Measurements from ENCODE around the gene MFSD8.
"Not testable (repeated sequence)": the region's sequence is repeated elsewhere in the genome, so short reads cannot be mapped to it uniquely, and the experiment has no call there.

The MFSD8 gene

GRCh38 chr4:127959794-127960193, 5.2 kb downstream of the MFSD8 start:
- DNase-seq, result no peak
- no peak for TF ChIP-seq EZH2 (optimal IDR thresholded peaks at IDR 0.05; ENCODE audit: low read depth, low read length)
- TF ChIP-seq EZH2phosphoT487 (IDR thresholded peaks at IDR 0.05; ENCODE audit: low read length), result no peak
- TF ChIP-seq, protein P1, sequence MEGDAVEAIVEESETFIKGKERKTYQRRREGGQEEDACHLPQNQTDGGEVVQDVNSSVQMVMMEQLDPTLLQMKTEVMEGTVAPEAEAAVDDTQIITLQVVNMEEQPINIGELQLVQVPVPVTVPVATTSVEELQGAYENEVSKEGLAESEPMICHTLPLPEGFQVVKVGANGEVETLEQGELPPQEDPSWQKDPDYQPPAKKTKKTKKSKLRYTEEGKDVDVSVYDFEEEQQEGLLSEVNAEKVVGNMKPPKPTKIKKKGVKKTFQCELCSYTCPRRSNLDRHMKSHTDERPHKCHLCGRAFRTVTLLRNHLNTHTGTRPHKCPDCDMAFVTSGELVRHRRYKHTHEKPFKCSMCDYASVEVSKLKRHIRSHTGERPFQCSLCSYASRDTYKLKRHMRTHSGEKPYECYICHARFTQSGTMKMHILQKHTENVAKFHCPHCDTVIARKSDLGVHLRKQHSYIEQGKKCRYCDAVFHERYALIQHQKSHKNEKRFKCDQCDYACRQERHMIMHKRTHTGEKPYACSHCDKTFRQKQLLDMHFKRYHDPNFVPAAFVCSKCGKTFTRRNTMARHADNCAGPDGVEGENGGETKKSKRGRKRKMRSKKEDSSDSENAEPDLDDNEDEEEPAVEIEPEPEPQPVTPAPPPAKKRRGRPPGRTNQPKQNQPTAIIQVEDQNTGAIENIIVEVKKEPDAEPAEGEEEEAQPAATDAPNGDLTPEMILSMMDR (IDR thresholded peaks at IDR 0.05; ENCODE audit: low read length), result no peak
- Histone ChIP-seq H4K20me1 (ENCODE audit: insufficient read depth, low read length) (peaks cover 3% of the 10 kb centered on the region; the same call in 1 of the 2 replicates), H3K27ac (ENCODE audit: low read length) (no peak overlapping the region), H3K9ac (ENCODE audit: low read length) (no peak overlapping the region), H3F3A (ENCODE audit: insufficient read depth, low read length) (no peaks in the 10 kb centered on the region), H3K27me3 (replicated peaks; ENCODE audit: insufficient read depth, low read length) (no peaks in the 10 kb centered on the region), H3K9me3 (replicated peaks; ENCODE audit: insufficient read depth, low read length) (no peaks in the 10 kb centered on the region), H3K4me3 (ENCODE audit: low read length) (no peak overlapping the region), H3K79me2 (ENCODE audit: low read length) (peaks cover 46% of the 10 kb centered on the region), H3K9me2 (replicated peaks; ENCODE audit: insufficient read depth, low read length) (no peaks in the 10 kb centered on the region), H3K36me3 (replicated peaks; ENCODE audit: insufficient read depth, low read length) (no peaks in the 10 kb centered on the region; the same call in 1 of the 2 replicates), H3K4me2 (ENCODE audit: low read depth, low read length) (no peak overlapping the region), H3K4me1 (ENCODE audit: low read length) (no peaks in the 10 kb centered on the region), H2AFZ (ENCODE audit: low read length) (no peak overlapping the region)

DNA sequence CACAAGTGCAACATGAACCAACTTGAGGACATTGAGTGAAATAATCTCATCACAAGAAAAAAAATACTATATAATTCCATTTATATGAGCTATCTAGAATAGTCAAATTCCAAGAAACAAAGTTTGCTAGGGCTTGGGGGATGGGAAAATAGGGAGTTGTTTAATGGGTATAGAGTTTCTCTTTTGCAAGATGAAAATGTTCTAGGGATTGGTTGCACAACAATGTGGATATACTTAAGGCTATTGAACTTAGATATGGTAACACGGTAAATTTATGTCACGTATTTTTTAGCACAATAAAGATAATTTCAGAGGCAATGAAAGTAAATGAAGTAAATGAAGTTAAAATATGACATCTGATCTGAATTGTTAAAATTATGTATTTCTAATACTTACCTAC, 7.9 kb downstream of the MFSD8 start:
- Histone ChIP-seq H3K79me2 (ENCODE audit: low read length) (peaks cover 23% of the 10 kb centered on the region), H3K36me3 (replicated peaks; ENCODE audit: insufficient read depth, low read length) (no peaks in the 10 kb centered on the region; the same call in 1 of the 2 replicates), H3K9me3 (replicated peaks; ENCODE audit: insufficient read depth, low read length) (no peaks in the 10 kb centered on the region), H4K20me1 (ENCODE audit: insufficient read depth, low read length) (peaks cover 3% of the 10 kb centered on the region; the same call in 1 of the 2 replicates), H3F3A (ENCODE audit: insufficient read depth, low read length) (no peaks in the 10 kb centered on the region), H3K27me3 (replicated peaks; ENCODE audit: insufficient read depth, low read length) (no peaks in the 10 kb centered on the region), H3K4me1 (ENCODE audit: low read length) (no peaks in the 10 kb centered on the region), H3K27ac (ENCODE audit: low read length) (no peak overlapping the region), H3K9me2 (replicated peaks; ENCODE audit: insufficient read depth, low read length) (no peaks in the 10 kb centered on the region), H2AFZ (ENCODE audit: low read length) (no peak overlapping the region), H3K9ac (ENCODE audit: low read length) (no peak overlapping the region), H3K4me2 (ENCODE audit: low read depth, low read length) (no peak overlapping the region), H3K4me3 (ENCODE audit: low read length) (no peak overlapping the region)
- no peak for TF ChIP-seq EZH2phosphoT487 (IDR thresholded peaks at IDR 0.05; ENCODE audit: low read length)
- TF ChIP-seq, protein P1 (IDR thresholded peaks at IDR 0.05; ENCODE audit: low read length), result no peak
- no peak for TF ChIP-seq EZH2 (optimal IDR thresholded peaks at IDR 0.05; ENCODE audit: low read depth, low read length)
- DNase-seq, result no peak

DNA sequence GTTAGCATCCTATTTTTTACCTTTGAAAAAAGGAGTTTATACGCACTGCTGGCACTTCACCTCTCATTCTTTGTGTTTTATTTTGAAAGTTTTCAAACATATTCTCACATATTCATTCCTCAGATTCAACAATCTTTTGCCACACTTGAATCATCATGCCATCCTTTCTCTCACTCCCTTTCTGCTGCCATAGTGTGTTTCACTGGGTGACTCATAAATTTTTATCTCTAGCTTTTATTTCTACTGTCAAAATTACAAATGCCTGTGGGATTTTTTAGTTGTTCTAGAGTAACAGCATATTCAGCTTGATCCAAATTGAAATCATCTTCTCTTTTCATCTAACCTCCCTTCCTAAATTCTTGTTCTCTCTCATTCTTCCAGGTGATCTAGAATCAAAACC, 28.0 kb downstream of the MFSD8 start:
- no peak overlapping the region for H3K27ac ChIP-seq (ENCODE audit: low read length)
- DNase-seq, result no peak

GRCh38 chr4:127931836-127932235, 33.1 kb downstream of the MFSD8 start:
- H3K4me3 ChIP-seq (ENCODE audit: low read length); H3K36me3 ChIP-seq (replicated peaks; ENCODE audit: insufficient read depth, low read length); DNase-seq; H3K9me3 ChIP-seq (replicated peaks; ENCODE audit: insufficient read depth, low read length); H3F3A ChIP-seq (ENCODE audit: insufficient read depth, low read length); H3K9ac ChIP-seq (ENCODE audit: low read length); H3K27me3 ChIP-seq (replicated peaks; ENCODE audit: insufficient read depth, low read length); H3K4me2 ChIP-seq (ENCODE audit: low read depth, low read length); H3K4me1 ChIP-seq (ENCODE audit: low read length); H3K79me2 ChIP-seq (ENCODE audit: low read length); H3K27ac ChIP-seq (ENCODE audit: low read length); H3K9me2 ChIP-seq (replicated peaks; ENCODE audit: insufficient read depth, low read length); H4K20me1 ChIP-seq (ENCODE audit: insufficient read depth, low read length); H2AFZ ChIP-seq (ENCODE audit: low read length): not testable (repeated sequence)

More for the DNA sequence above, 28.0 kb downstream of the MFSD8 start:
- H3K9me2 ChIP-seq (replicated peaks; ENCODE audit: insufficient read depth, low read length), result no peaks in the 10 kb centered on the region
- H3K27me3 ChIP-seq (replicated peaks; ENCODE audit: insufficient read depth, low read length), result no peaks in the 10 kb centered on the region
- H3K4me1 ChIP-seq (ENCODE audit: low read length), result no peaks in the 10 kb centered on the region
- TF ChIP-seq EZH2phosphoT487 (IDR thresholded peaks at IDR 0.05; ENCODE audit: low read length), result no peak
- no peaks in the 10 kb centered on the region for H3F3A ChIP-seq (ENCODE audit: insufficient read depth, low read length)
- H2AFZ ChIP-seq (ENCODE audit: low read length), result no peak overlapping the region
- no peak overlapping the region for H3K4me2 ChIP-seq (ENCODE audit: low read depth, low read length)
- H4K20me1 ChIP-seq (ENCODE audit: insufficient read depth, low read length), result no peaks in the 10 kb centered on the region
- H3K4me3 ChIP-seq (ENCODE audit: low read length), result no peak overlapping the region
- H3K9me3 ChIP-seq (replicated peaks; ENCODE audit: insufficient read depth, low read length), result no peaks in the 10 kb centered on the region
- H3K36me3 ChIP-seq (replicated peaks; ENCODE audit: insufficient read depth, low read length), result no peaks in the 10 kb centered on the region
- H3K9ac ChIP-seq (ENCODE audit: low read length), result no peak overlapping the region
- no peaks in the 10 kb centered on the region for H3K79me2 ChIP-seq (ENCODE audit: low read length)
